ENCODE measurements around the gene DRGX.

The DRGX gene

GRCh38 chr10:49338604-49339003, 57.3 kb downstream of the DRGX start:
- DNase-seq (ENCODE audit: low read depth in 3 of 3) = no peak

- no peak for DNase-seq (ENCODE audit: low read depth in 3 of 3)
Measured at GRCh38 chr10:49335364-49335972, 60.4 kb downstream of the DRGX start.

- no peak for DNase-seq (ENCODE audit: low read depth in 3 of 3)
Measured at GRCh38 chr10:49334964-49335363, 60.9 kb downstream of the DRGX start.

- no peak for DNase-seq (ENCODE audit: low read depth in 3 of 3)
Measured at GRCh38 chr10:49333192-49333591, 62.7 kb downstream of the DRGX start.

- no peak for DNase-seq (ENCODE audit: low read depth in 3 of 3)
Measured at GRCh38 chr10:49332768-49333167, 63.1 kb downstream of the DRGX start.

- no peak for DNase-seq (ENCODE audit: low read depth in 3 of 3)
Measured at GRCh38 chr10:49332333-49332732, 63.6 kb downstream of the DRGX start.

- no peak for DNase-seq (ENCODE audit: low read depth in 3 of 3)
Measured at GRCh38 chr10:49331431-49331830, 64.5 kb downstream of the DRGX start.

- DNase-seq (ENCODE audit: low read depth in 3 of 3) = no peak
Measured at GRCh38 chr10:49330127-49330665, 65.7 kb downstream of the DRGX start.

- DNase-seq (ENCODE audit: low read depth in 3 of 3) = no peak
Measured at GRCh38 chr10:49329146-49329505, 66.8 kb downstream of the DRGX start.

GRCh38 chr10:49328401-49329145, 67.3 kb downstream of the DRGX start:
- DNase-seq (ENCODE audit: low read depth in 3 of 3) = no peak

- no peak for DNase-seq (ENCODE audit: low read depth in 3 of 3)
Measured at GRCh38 chr10:49327036-49327813, 68.7 kb downstream of the DRGX start.

- no peak for DNase-seq (ENCODE audit: low read depth in 3 of 3)
Measured at GRCh38 chr10:49325916-49326783, 69.7 kb downstream of the DRGX start.

GRCh38 chr10:49325131-49325915, 70.6 kb downstream of the DRGX start:
- DNase-seq (ENCODE audit: low read depth in 3 of 3) = no peak

- DNase-seq (ENCODE audit: low read depth in 3 of 3) = no peak
Measured at GRCh38 chr10:49324711-49325110, 71.2 kb downstream of the DRGX start.

GRCh38 chr10:49323896-49324270, 72.0 kb downstream of the DRGX start:
- DNase-seq (ENCODE audit: low read depth in 3 of 3) = no peak

- DNase-seq (ENCODE audit: low read depth in 3 of 3) = no peak
Measured at GRCh38 chr10:49323171-49323895, 72.6 kb downstream of the DRGX start.

GRCh38 chr10:49322371-49323170, 73.3 kb downstream of the DRGX start:
- no peak for DNase-seq (ENCODE audit: low read depth in 3 of 3)

- no peak for DNase-seq (ENCODE audit: low read depth in 3 of 3)
Measured at GRCh38 chr10:49321021-49321420, 74.9 kb downstream of the DRGX start.

GRCh38 chr10:49320191-49320590, 75.7 kb downstream of the DRGX start:
- DNase-seq (ENCODE audit: low read depth in 3 of 3) = no peak

Measured in stimulated activated CD4-positive, alpha-beta T cell treated with anti-CD3 and anti-CD28 coated beads, TNF-alpha, amount 100 ng/mL, for 4 hours (primary cell).